Kidney (tissue), 14 donors: ENCODE measurements around the gene CCDC196. TPM values are rescaled to one million over a fixed set of nuclear protein-coding genes. Genes with fewer than 3 reads are reported as not detected.

Source experiments
- DNase-seq, 5 donors: peaks; one replicate each; pipeline ENCODE4 v3.0.0-alpha.2; 2013 to 2020
- FAIRE-seq: peaks from 2 replicates; lab custom pipeline; 2012; peaks lifted over from hg19 to GRCh38; lab: Jason Lieb, UNC
- H3K27ac ChIP-seq, 2 donors: one replicate each; pipeline ENCODE4 v1.7.0; 2013; ENCODE audit warnings: low read depth in 2 of 2, low read length in 2 of 2, inconsistent platforms in 1 of 2
- H3K27me3 ChIP-seq: one replicate; pipeline ENCODE4 v1.7.1; 2013; ENCODE audit warnings: low read length, inconsistent platforms; ENCODE audit not compliant: control insufficient read depth, insufficient read depth
- H3K36me3 ChIP-seq, 3 donors: one replicate each; pipeline versions ENCODE4 v1.7.0 to v1.7.1; 2013; ENCODE audit warnings: low read length in 3 of 3, control low read depth in 1 of 3, inconsistent platforms in 1 of 3; ENCODE audit not compliant: insufficient read depth in 3 of 3, control insufficient read depth in 2 of 3
- H3K4me1 ChIP-seq, 3 donors: one replicate each; pipeline versions ENCODE4 v1.7.0 to v1.7.1; 2013; ENCODE audit warnings: low read length in 3 of 3, inconsistent platforms in 1 of 3, low read depth in 1 of 3; ENCODE audit not compliant: control insufficient read depth in 2 of 3, insufficient read depth in 2 of 3
- H3K4me3 ChIP-seq, 3 donors: one replicate each; pipeline versions ENCODE4 v1.7.0 to v1.8.1; 2013; ENCODE audit warnings: low read length in 3 of 3, control low read depth in 1 of 3, inconsistent platforms in 1 of 3
- H3K9ac ChIP-seq, 3 donors: one replicate each; pipeline versions ENCODE4 v1.7.0 to v1.7.1; 2013; ENCODE audit warnings: low read length in 3 of 3, control low read depth in 1 of 3, inconsistent platforms in 1 of 3
- H3K9me3 ChIP-seq, 3 donors: one replicate each; pipeline versions ENCODE4 v1.7.0 to v1.7.1; 2013; ENCODE audit warnings: low read length in 3 of 3, control low read depth in 1 of 3, inconsistent platforms in 1 of 3; ENCODE audit not compliant: control insufficient read depth in 2 of 3, insufficient read depth in 1 of 3
- intact Hi-C: fragments of 100-400 bp; cut with DNase I; formaldehyde crosslinking; loops from one replicate; pipeline ENCODE4 v1.11.1; 2022
- polyA plus RNA-seq: library from polyadenylated mRNA; stranded (reverse); fragments of 350-450 nt; fragmentation: Illumina TruSeq; extraction: RNeasy Lipid Tissue Mini Kit (QIAGEN cat#74804); gene quantifications from one replicate; pipeline ENCODE4 v1.2.3, GENCODE V29; 2014; ENCODE audit warnings: low read depth, low replicate concordance; ENCODE audit not compliant: insufficient read depth
- total RNA-seq: library from RNA; stranded (reverse); fragmentation: NEBNext Ultra II Directional; extraction: Animal tissue kit (Norgen Biotek cat#: 25700); gene quantifications from one replicate; pipeline ENCODE4 v1.2.1, GENCODE V29; 2021
- TF ChIP-seq, protein P1 (sequence below): IDR thresholded peaks from 3 replicates; pipeline ENCODE4 v1.5.1; 2012; ENCODE audit warnings: mild to moderate bottlenecking, moderate library complexity, borderline replicate concordance; ENCODE audit not compliant: insufficient read depth; ENCODE audit errors: extremely low read depth
- donor health status: control.
- donor health status: control.
- donor health status: control.
- donor health status: control.
- donor health status: control.
- donor health status: DM: yes; HTN: yes; CAD: no.
- donor health status: Normal renal cell carcinoma (clear cell type).

Gene CCDC196
- total and polyA plus RNA-seq, 2 donors from 2014 or later, result not detected

GRCh38 chr14:66508846-66509621 is 22.9 kb downstream of the CCDC196 start:
- no peaks in the 10 kb centered on the region for H3K27me3 ChIP-seq
- FAIRE-seq (no peak), DNase-seq (peak; percentile 38 to 82 (median 52))
- H3K27ac ChIP-seq, result peak overlapping the region; percentile 93 to 97
- H3K4me3 ChIP-seq, result peak overlapping the region; percentile 93 to 96 (median 94)
- H3K36me3 ChIP-seq, result no peaks in the 10 kb centered on the region
- peaks cover 0 to 9% (median 2%) of the 10 kb centered on the region in 3 donors for H3K4me1 ChIP-seq
- H3K9ac ChIP-seq, result peak overlapping the region; percentile 84 to 100 (median 95)
- TF ChIP-seq, protein P1, sequence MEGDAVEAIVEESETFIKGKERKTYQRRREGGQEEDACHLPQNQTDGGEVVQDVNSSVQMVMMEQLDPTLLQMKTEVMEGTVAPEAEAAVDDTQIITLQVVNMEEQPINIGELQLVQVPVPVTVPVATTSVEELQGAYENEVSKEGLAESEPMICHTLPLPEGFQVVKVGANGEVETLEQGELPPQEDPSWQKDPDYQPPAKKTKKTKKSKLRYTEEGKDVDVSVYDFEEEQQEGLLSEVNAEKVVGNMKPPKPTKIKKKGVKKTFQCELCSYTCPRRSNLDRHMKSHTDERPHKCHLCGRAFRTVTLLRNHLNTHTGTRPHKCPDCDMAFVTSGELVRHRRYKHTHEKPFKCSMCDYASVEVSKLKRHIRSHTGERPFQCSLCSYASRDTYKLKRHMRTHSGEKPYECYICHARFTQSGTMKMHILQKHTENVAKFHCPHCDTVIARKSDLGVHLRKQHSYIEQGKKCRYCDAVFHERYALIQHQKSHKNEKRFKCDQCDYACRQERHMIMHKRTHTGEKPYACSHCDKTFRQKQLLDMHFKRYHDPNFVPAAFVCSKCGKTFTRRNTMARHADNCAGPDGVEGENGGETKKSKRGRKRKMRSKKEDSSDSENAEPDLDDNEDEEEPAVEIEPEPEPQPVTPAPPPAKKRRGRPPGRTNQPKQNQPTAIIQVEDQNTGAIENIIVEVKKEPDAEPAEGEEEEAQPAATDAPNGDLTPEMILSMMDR, result no peak
- H3K9me3 ChIP-seq, result no peaks in the 10 kb centered on the region
- intact Hi-C loops, result no loop called here

DNA sequence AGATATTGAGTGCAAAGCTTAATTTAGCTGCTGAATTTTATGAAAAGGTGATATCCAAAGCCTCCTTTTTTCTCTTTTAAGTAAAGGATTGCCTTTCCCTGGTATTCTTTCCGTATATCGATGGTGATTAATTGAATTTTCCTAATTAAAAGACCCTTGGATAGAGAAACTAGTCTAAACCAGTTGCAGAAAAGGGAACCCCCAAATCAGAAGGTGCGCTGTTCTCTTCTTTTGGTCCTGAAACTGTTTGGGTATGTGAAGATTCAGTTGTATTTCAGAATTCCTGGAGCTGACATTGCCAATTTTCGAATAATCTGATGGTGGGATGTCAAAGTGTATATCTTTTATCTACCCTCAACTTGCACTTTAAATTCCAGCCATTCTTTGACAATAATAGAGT is 23.7 kb downstream of the CCDC196 start:
- FAIRE-seq (peak; percentile 59), DNase-seq (peak in 2 of 5 donors; percentile 26 to 50)
- Histone ChIP-seq H3K27ac (no peak overlapping the region), H3K27me3 (no peaks in the 10 kb centered on the region), H3K9me3 (no peaks in the 10 kb centered on the region), H3K9ac (peak overlapping the region in 1 of 3 donors; percentile 95), H3K4me1 (peaks cover 0 to 9% (median 2%) of the 10 kb centered on the region in 3 donors), H3K4me3 (peak overlapping the region; percentile 93 to 96 (median 94)), H3K36me3 (no peaks in the 10 kb centered on the region)
- TF ChIP-seq, protein P1, result no peak
- intact Hi-C loops, result no loop called here

- intact Hi-C loops, result no loop called here
- FAIRE-seq (peak; percentile 87), DNase-seq (no peak)
- H3K27me3 ChIP-seq, result no peaks in the 10 kb centered on the region
- H3K36me3 ChIP-seq, result no peaks in the 10 kb centered on the region
- no peak overlapping the region for H3K9ac ChIP-seq
- TF ChIP-seq, protein P1, result no peak
- H3K27ac ChIP-seq, result no peak overlapping the region
- H3K4me3 ChIP-seq, result no peak overlapping the region
- H3K9me3 ChIP-seq, result no peaks in the 10 kb centered on the region
- peaks cover 0 to 9% (median 2%) of the 10 kb centered on the region in 3 donors for H3K4me1 ChIP-seq
Measured at GRCh38 chr14:66511849-66512248, 25.7 kb downstream of the CCDC196 start.
